H1 (cell line): ENCODE results near the gene PALM2AKAP2. TPM values are rescaled to one million over a fixed set of nuclear protein-coding genes. Genes with fewer than 3 reads are reported as not detected.

Experiments used
- CTCF ChIA-PET: fragments of 300-600 bp; sonication (Branson Sonifier 250); formaldehyde crosslinking; loops from one replicate; lab custom pipeline; 2021; ENCODE audit not compliant: partially characterized antibody; lab: Charles Lee
- POLR2A ChIA-PET: fragments of 300-600 bp; sonication (Branson Sonifier 250); formaldehyde crosslinking; loops from one replicate; lab custom pipeline; 2021; ENCODE audit warnings: inconsistent platforms; ENCODE audit not compliant: partially characterized antibody; lab: Charles Lee
- DNase-seq, 2 experiments: peaks; one replicate each; pipeline versions ENCODE4 v3.0.0 to v3.0.0-alpha.2; 2010 to 2022; ENCODE audit warnings: low spot score in 2 of 2, low read depth in 1 of 2, mixed read lengths in 1 of 2
- FAIRE-seq: peaks from 2 replicates; lab custom pipeline; 2011; peaks lifted over from hg19 to GRCh38; lab: Jason Lieb, UNC
- H2AFZ ChIP-seq: 2 replicates; pipeline ENCODE4 v1.8.1; 2012; ENCODE audit warnings: low read length, inconsistent platforms
- H2AK5ac ChIP-seq: 2 replicates; pipeline ENCODE4 v1.6.1; 2013; ENCODE audit warnings: low read depth, low read length
- H2BK120ac ChIP-seq: replicated peaks from 2 replicates; pipeline ENCODE3; 2013; ENCODE audit warnings: low read depth, low read length, inconsistent platforms
- H2BK12ac ChIP-seq: 2 replicates; pipeline ENCODE4 v1.6.1; 2013; ENCODE audit warnings: low read depth, low read length
- H2BK15ac ChIP-seq: 2 replicates; pipeline ENCODE4 v1.6.1; 2013; ENCODE audit warnings: low read length
- H2BK20ac ChIP-seq: 2 replicates; pipeline ENCODE4 v1.6.1; 2013; ENCODE audit warnings: low read length
- H2BK5ac ChIP-seq: 2 replicates; pipeline ENCODE4 v1.6.1; 2013; ENCODE audit warnings: low read depth, low read length
- H3K14ac ChIP-seq: 2 replicates; pipeline ENCODE4 v1.6.1; 2013; ENCODE audit warnings: inconsistent platforms; ENCODE audit not compliant: insufficient read length
- H3K18ac ChIP-seq: 2 replicates; pipeline ENCODE4 v1.6.1; 2013; ENCODE audit warnings: low read length; ENCODE audit errors: extremely low read depth
- H3K23ac ChIP-seq: 2 replicates; pipeline ENCODE4 v1.6.1; 2013; ENCODE audit warnings: inconsistent platforms; ENCODE audit not compliant: insufficient read length
- H3K23me2 ChIP-seq: 2 replicates; pipeline ENCODE4 v1.6.1; 2013; ENCODE audit warnings: low read depth, low read length
- H3K27ac ChIP-seq: 2 replicates; pipeline ENCODE4 v1.6.1; 2011; ENCODE audit warnings: low read depth, low read length, inconsistent platforms
- H3K27me3 ChIP-seq, 4 experiments: replicated peaks in 1 of 4; 1 replicate in 1 of 4; 2 replicates in 3 of 4; pipeline versions ENCODE4 v1.6.1 to v1.8.1; 2011 to 2013; ENCODE audit warnings: low read length in 3 of 4, mild to moderate bottlenecking in 3 of 4, inconsistent platforms in 2 of 4, mixed read lengths in 2 of 4, moderate library complexity in 1 of 4; ENCODE audit not compliant: control insufficient read depth in 3 of 4, insufficient read depth in 3 of 4; ENCODE audit errors: extremely low read depth in 1 of 4
- H3K36me3 ChIP-seq, 4 experiments: 2 replicates each; pipeline versions ENCODE4 v1.6.1 to v1.8.1; 2011 to 2013; ENCODE audit warnings: mild to moderate bottlenecking in 4 of 4, low read length in 3 of 4, moderate library complexity in 2 of 4, control low read depth in 1 of 4, inconsistent platforms in 1 of 4; ENCODE audit not compliant: insufficient read depth in 4 of 4, control insufficient read depth in 2 of 4
- H3K4ac ChIP-seq: replicated peaks from 2 replicates; pipeline ENCODE3; 2013; ENCODE audit warnings: low read length, low read depth, mixed read lengths, inconsistent platforms; ENCODE audit not compliant: insufficient read length
- H3K4me1 ChIP-seq, 4 experiments: replicated peaks in 1 of 4; 1 replicate in 1 of 4; 2 replicates in 3 of 4; pipeline versions ENCODE4 v1.6.1 to v1.8.1; 2011 to 2013; ENCODE audit warnings: low read length in 3 of 4, inconsistent platforms in 2 of 4, mixed read lengths in 1 of 4; ENCODE audit not compliant: insufficient read depth in 4 of 4, control insufficient read depth in 3 of 4
- H3K4me2 ChIP-seq, 2 experiments: 2 replicates each; pipeline versions ENCODE4 v1.6.1 to v1.8.1; 2011 to 2013; ENCODE audit warnings: low read depth in 2 of 2, low read length in 2 of 2, control low read depth in 1 of 2, inconsistent platforms in 1 of 2, mild to moderate bottlenecking in 1 of 2; ENCODE audit not compliant: insufficient read depth in 1 of 2
- H3K4me3 ChIP-seq, 4 experiments: fragments of 200-600, 300-600 bp in 1 of 4; sonication (generic), shearing (Covaris generic), sonication (Bioruptor Twin) in 1 of 4; 2 replicates each; pipeline versions ENCODE4 v1.5.1 to v1.8.1; 2011 to 2016; ENCODE audit warnings: low read length in 4 of 4, low read depth in 3 of 4, control low read depth in 2 of 4, inconsistent platforms in 2 of 4, mild to moderate bottlenecking in 2 of 4, mixed read lengths in 1 of 4, moderate library complexity in 1 of 4; ENCODE audit not compliant: insufficient read depth in 2 of 4; ENCODE audit errors: extremely low read depth in 1 of 4
- H3K56ac ChIP-seq: replicated peaks from 2 replicates; pipeline ENCODE3; 2013; ENCODE audit warnings: low read depth, mild to moderate bottlenecking, mixed read lengths, low read length, inconsistent platforms; ENCODE audit not compliant: insufficient read length
- H3K79me1 ChIP-seq: 2 replicates; pipeline ENCODE4 v1.6.1; 2013; ENCODE audit warnings: low read depth, low read length, control low read depth
- H3K79me2 ChIP-seq, 2 experiments: 2 replicates each; pipeline versions ENCODE4 v1.6.1 to v1.8.1; 2012 to 2013; ENCODE audit warnings: low read length in 2 of 2, mild to moderate bottlenecking in 2 of 2, inconsistent platforms in 1 of 2; ENCODE audit not compliant: insufficient read depth in 2 of 2, control insufficient read depth in 1 of 2
- H3K9ac ChIP-seq, 4 experiments: replicated peaks in 1 of 4; 1 replicate in 1 of 4; 2 replicates in 3 of 4; pipeline versions ENCODE4 v1.6.1 to v1.8.1; 2011 to 2013; ENCODE audit warnings: low read depth in 3 of 4, low read length in 3 of 4, control low read depth in 2 of 4, mild to moderate bottlenecking in 2 of 4, moderate library complexity in 2 of 4, inconsistent platforms in 1 of 4; ENCODE audit errors: extremely low read depth in 1 of 4
- H3K9me3 ChIP-seq, 2 experiments: 2 replicates each; pipeline versions ENCODE4 v1.6.1 to v1.8.1; 2012 to 2013; ENCODE audit warnings: mild to moderate bottlenecking in 2 of 2, moderate library complexity in 2 of 2, control low read depth in 1 of 2, inconsistent platforms in 1 of 2, low read depth in 1 of 2, low read length in 1 of 2, mixed read lengths in 1 of 2; ENCODE audit not compliant: insufficient read depth in 2 of 2
- H4K20me1 ChIP-seq, 2 experiments: replicated peaks in 1 of 2; 2 replicates each; pipeline versions ENCODE3 to v1.8.1; 2011 to 2013; ENCODE audit warnings: inconsistent platforms in 2 of 2, low read length in 2 of 2, mild to moderate bottlenecking in 1 of 2; ENCODE audit not compliant: insufficient read depth in 2 of 2, control insufficient read depth in 1 of 2
- H4K5ac ChIP-seq: 2 replicates; pipeline ENCODE4 v1.6.1; 2013; ENCODE audit warnings: low read length, low read depth, mixed read lengths, inconsistent platforms; ENCODE audit not compliant: insufficient read length
- H4K8ac ChIP-seq: 2 replicates; pipeline ENCODE4 v1.8.0; 2013; ENCODE audit warnings: mild to moderate bottlenecking, moderate library complexity, low read length, inconsistent platforms; ENCODE audit not compliant: insufficient read depth; ENCODE audit errors: extremely low read depth
- H4K91ac ChIP-seq: replicated peaks from 2 replicates; pipeline ENCODE3; 2013; ENCODE audit warnings: low read length, mixed read lengths, inconsistent platforms; ENCODE audit not compliant: insufficient read length
- CBX5 ChIP-seq: fragments of 300-800, 300-1000 bp; sonication (generic); IDR thresholded peaks from 2 replicates; pipeline ENCODE4 v1.7.1; 2016; ENCODE audit warnings: antibody characterized with exemption, low read length, low read depth
- CBX8 ChIP-seq: fragments of 300-800, 300-1000 bp; sonication (generic); IDR thresholded peaks from 2 replicates; pipeline ENCODE4 v1.7.1; 2016; ENCODE audit warnings: low read depth, low read length, borderline replicate concordance
- EP300 ChIP-seq, 2 experiments: IDR thresholded peaks; 1 replicate in 1 of 2; 2 replicates in 1 of 2; pipeline ENCODE4 v1.6.1; 2011 to 2012; ENCODE audit warnings: low read depth in 2 of 2, low read length in 2 of 2, mild to moderate bottlenecking in 2 of 2, borderline replicate concordance in 1 of 2, inconsistent platforms in 1 of 2, moderate library complexity in 1 of 2
- EZH2 ChIP-seq: fragments of 200-600 bp; sonication (generic); IDR thresholded peaks from 2 replicates; pipeline ENCODE4 v1.7.1; 2012; ENCODE audit warnings: low read depth, mild to moderate bottlenecking, moderate library complexity, low read length, inconsistent platforms; ENCODE audit not compliant: severe bottlenecking
- HDAC2 ChIP-seq, 2 experiments: fragments of 300-600 bp in 1 of 2; sonication (generic) in 1 of 2; IDR thresholded peaks; 2 replicates each; pipeline ENCODE4 v1.6.1; 2011 to 2012; ENCODE audit warnings: low read depth in 2 of 2, low read length in 2 of 2, mild to moderate bottlenecking in 2 of 2, moderate library complexity in 2 of 2, borderline replicate concordance in 1 of 2, inconsistent platforms in 1 of 2
- POU5F1 ChIP-seq: IDR thresholded peaks from 2 replicates; pipeline ENCODE4 v1.6.1; 2011; ENCODE audit warnings: low read depth, mild to moderate bottlenecking, low read length, moderate library complexity
- RAD21 ChIP-seq, 2 experiments: IDR thresholded peaks in 1 of 2; conservative IDR thresholded peaks in 1 of 2; 2 replicates each; pipeline ENCODE4 v1.6.1; 2011; ENCODE audit warnings: low read depth in 2 of 2, low read length in 2 of 2, improper control_type of control experiment in 1 of 2, inconsistent platforms in 1 of 2, mild to moderate bottlenecking in 1 of 2, moderate library complexity in 1 of 2
- RNF2 ChIP-seq: fragments of 200-900, 300-1000 bp; sonication (generic); IDR thresholded peaks from 2 replicates; pipeline ENCODE4 v1.7.1; 2016; ENCODE audit warnings: borderline replicate concordance, low read depth, mild to moderate bottlenecking, antibody characterized with exemption, low read length; ENCODE audit not compliant: poor library complexity, severe bottlenecking; ENCODE audit errors: missing control alignments
- SAP30 ChIP-seq: fragments of 300-600 bp; sonication (generic); IDR thresholded peaks from 2 replicates; pipeline ENCODE4 v1.7.1; 2012; ENCODE audit warnings: low read length, moderate library complexity, mild to moderate bottlenecking, inconsistent platforms; ENCODE audit not compliant: insufficient read depth, insufficient replicate concordance
- SIN3A ChIP-seq, 2 experiments: IDR thresholded peaks in 1 of 2; conservative IDR thresholded peaks in 1 of 2; 2 replicates each; pipeline ENCODE4 v1.6.1; 2011 to 2012; ENCODE audit warnings: low read length in 2 of 2, improper control_type of control experiment in 1 of 2, low read depth in 1 of 2, mild to moderate bottlenecking in 1 of 2
- TAF7 ChIP-seq: optimal IDR thresholded peaks from 2 replicates; pipeline ENCODE3; 2011; ENCODE audit warnings: low read depth, mild to moderate bottlenecking, inconsistent platforms, low read length, moderate library complexity, borderline replicate concordance
- TEAD4 ChIP-seq: IDR thresholded peaks from 2 replicates; pipeline ENCODE4 v1.6.1; 2012; ENCODE audit warnings: low read depth, low read length, inconsistent platforms, mixed read lengths
- WGBS, 2 experiments: shearing (Covaris generic) in 1 of 2; methylation state at CpG; one replicate each; pipeline versions ENCODE4 v1.1.6 to v1.1.7; 2013 to 2015; ENCODE audit warnings: low lambda C conversion rate in 2 of 2, mixed read lengths in 2 of 2, inconsistent platforms in 1 of 2, low coverage in 1 of 2, missing lambda C conversion rate in 1 of 2; ENCODE audit not compliant: insufficient replicate concordance in 2 of 2, insufficient coverage in 1 of 2, insufficient read length in 1 of 2; ENCODE audit errors: extremely low coverage in 1 of 2, missing lambda C conversion rate in 1 of 2; 5-methylcytosine and 5-hydroxymethylcytosine counted together
- polyA plus RNA-seq, 7 experiments: library from polyadenylated mRNA; depleted of rRNA in 3 of 7; stranded (reverse) in 5 of 7; unstranded in 2 of 7; fragments of >200 nt in 5 of 7; fragments of 200-250 nt in 2 of 7; gene quantifications; 1 replicate in 5 of 7; 2 replicates in 1 of 7; 4 replicates in 1 of 7; pipeline versions ENCODE4 v1.2.1 to v1.2.3, GENCODE V29; 2011 to 2013; ENCODE audit warnings: missing spikeins in 2 of 7, mixed read lengths in 2 of 7
- total RNA-seq: library from RNA; stranded (reverse); fragmentation: NEBNext Ultra II Directional; extraction: Animal tissue kit (Norgen Biotek cat#: 25700); gene quantifications from 2 replicates; pipeline ENCODE4 v1.2.1, GENCODE V29; 2021

The PALM2AKAP2 gene
- total and polyA plus RNA-seq, 2 of the 8 experiments (the other 6 are each of a cell fraction or from before 2014, with no cell fraction given): 0.38 to 20.5 TPM

DNA sequence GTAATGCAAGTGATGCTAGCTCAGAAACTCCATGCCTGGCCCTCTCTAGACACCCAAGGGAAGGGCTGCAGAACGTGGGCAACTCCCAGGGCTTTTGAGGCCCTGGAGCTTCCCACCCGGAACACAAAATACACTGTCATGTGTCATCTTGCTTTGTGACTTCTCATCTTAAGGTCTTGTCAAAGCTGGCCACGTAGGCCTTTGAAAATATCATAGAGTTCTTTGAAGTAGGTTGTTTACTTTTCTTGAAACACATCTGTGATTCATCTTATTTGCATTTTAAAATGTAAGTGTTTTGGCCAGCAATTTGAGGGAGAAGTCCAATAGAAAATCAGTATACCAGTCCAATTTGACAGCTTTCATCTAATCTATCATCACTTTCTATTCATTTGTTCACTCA lies 40.2 kb upstream of the PALM2AKAP2 start:
- H4K8ac ChIP-seq: no peak overlapping the region
- no peak overlapping the region for H3K18ac ChIP-seq
- no peak overlapping the region for H3K9ac ChIP-seq
- H3K14ac ChIP-seq: no peak overlapping the region
- no peak overlapping the region for H3K4ac ChIP-seq
- no peak overlapping the region for H2BK12ac ChIP-seq
- no peak overlapping the region for H2BK15ac ChIP-seq
- H3K4me2 ChIP-seq: no peak overlapping the region
- H4K5ac ChIP-seq: no peak overlapping the region
- H3K9me3 ChIP-seq: no peaks in the 10 kb centered on the region
- H2BK20ac ChIP-seq: no peak overlapping the region
- H3K27ac ChIP-seq: no peak overlapping the region
- WGBS, 2 experiments: 78% methylated on average over 3 of the region's 3 CpGs; no CpG with 5 or more reads in 1 of the 2 experiments
- no peak overlapping the region for H3K23ac ChIP-seq
- no peaks in the 10 kb centered on the region; the same call in 1 of the 2 replicates for H3K23me2 ChIP-seq
- no peaks in the 10 kb centered on the region for H4K20me1 ChIP-seq
- ChIA-PET CTCF (interaction anchor here (1.0 to 2.1 kb wide), 3 partner anchors 13 to 78 kb away, joined by 3 to 6 read pairs (median 4); no protein-coding TSS in a partner anchor), POLR2A (no interaction called here)
- H3K4me3 ChIP-seq: no peak overlapping the region
- no peaks in the 10 kb centered on the region for H3K79me2 ChIP-seq
- no peak for DNase-seq
- H4K91ac ChIP-seq: no peak overlapping the region
- no peak overlapping the region for H3K56ac ChIP-seq
- H2AFZ ChIP-seq: no peak overlapping the region
- H2AK5ac ChIP-seq: no peak overlapping the region
- no peak for FAIRE-seq
- no peaks in the 10 kb centered on the region for H3K36me3 ChIP-seq
- peaks cover 0 to 3% (median 0%) of the 10 kb centered on the region in 4 experiments; a peak in 2 of 7 replicates for H3K4me1 ChIP-seq
- H2BK120ac ChIP-seq: no peak overlapping the region
- H3K79me1 ChIP-seq: no peaks in the 10 kb centered on the region
- no peak overlapping the region for H2BK5ac ChIP-seq
- H3K27me3 ChIP-seq: no peaks in the 10 kb centered on the region
- no peak for TF ChIP-seq RAD21 (IDR thresholded peaks at IDR 0.05 in 1 of 2, conservative IDR thresholded peaks at IDR 0.05 in 1 of 2; ENCODE audit: low read depth in 2 of 2, low read length in 2 of 2)
- no peak for TF ChIP-seq EZH2
- no peak for TF ChIP-seq CBX5
- TF ChIP-seq TAF7: no peak
- no peak for TF ChIP-seq TEAD4
- no peak for TF ChIP-seq RNF2
- TF ChIP-seq POU5F1: no peak
- TF ChIP-seq HDAC2 (IDR thresholded peaks at IDR 0.05; ENCODE audit: borderline replicate concordance in 1 of 2, low read depth in 2 of 2, low read length in 2 of 2): no peak
- no peak for TF ChIP-seq SAP30
- no peak for TF ChIP-seq EP300 (IDR thresholded peaks at IDR 0.05; ENCODE audit: borderline replicate concordance in 1 of 2, low read depth in 2 of 2, low read length in 2 of 2)
- no peak for TF ChIP-seq SIN3A (conservative IDR thresholded peaks at IDR 0.05 in 1 of 2, IDR thresholded peaks at IDR 0.05 in 1 of 2; ENCODE audit: low read depth in 1 of 2, low read length in 2 of 2)
- TF ChIP-seq CBX8: no peak
